ENCODE results near the gene CD46.

CD46 gene

GRCh38 chr1:207823880-207824566, 72.2 kb downstream of the CD46 start:
- Histone ChIP-seq H3K27ac (peak overlapping the region; percentile 94 to 98), H3K4me3 (peak overlapping the region; percentile 88)
- TF ChIP-seq, protein P1, sequence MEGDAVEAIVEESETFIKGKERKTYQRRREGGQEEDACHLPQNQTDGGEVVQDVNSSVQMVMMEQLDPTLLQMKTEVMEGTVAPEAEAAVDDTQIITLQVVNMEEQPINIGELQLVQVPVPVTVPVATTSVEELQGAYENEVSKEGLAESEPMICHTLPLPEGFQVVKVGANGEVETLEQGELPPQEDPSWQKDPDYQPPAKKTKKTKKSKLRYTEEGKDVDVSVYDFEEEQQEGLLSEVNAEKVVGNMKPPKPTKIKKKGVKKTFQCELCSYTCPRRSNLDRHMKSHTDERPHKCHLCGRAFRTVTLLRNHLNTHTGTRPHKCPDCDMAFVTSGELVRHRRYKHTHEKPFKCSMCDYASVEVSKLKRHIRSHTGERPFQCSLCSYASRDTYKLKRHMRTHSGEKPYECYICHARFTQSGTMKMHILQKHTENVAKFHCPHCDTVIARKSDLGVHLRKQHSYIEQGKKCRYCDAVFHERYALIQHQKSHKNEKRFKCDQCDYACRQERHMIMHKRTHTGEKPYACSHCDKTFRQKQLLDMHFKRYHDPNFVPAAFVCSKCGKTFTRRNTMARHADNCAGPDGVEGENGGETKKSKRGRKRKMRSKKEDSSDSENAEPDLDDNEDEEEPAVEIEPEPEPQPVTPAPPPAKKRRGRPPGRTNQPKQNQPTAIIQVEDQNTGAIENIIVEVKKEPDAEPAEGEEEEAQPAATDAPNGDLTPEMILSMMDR (IDR thresholded peaks at IDR 0.05): peak; percentile 61
- DNase-seq (ENCODE audit: low spot score): peak; percentile 97

GRCh38 chr1:207824691-207825408, 73.0 kb downstream of the CD46 start:
- DNase-seq (ENCODE audit: low spot score): peak; percentile 74
- H3K27ac ChIP-seq: peak overlapping the region; percentile 94 to 98
- H3K4me3 ChIP-seq: peak overlapping the region; percentile 88
- TF ChIP-seq, protein P1 (IDR thresholded peaks at IDR 0.05): no peak

GRCh38 chr1:207825409-207825695, 73.5 kb downstream of the CD46 start:
- peak overlapping the region; percentile 94 to 98 for H3K27ac ChIP-seq
- no peak for DNase-seq (ENCODE audit: low spot score)
- TF ChIP-seq, protein P1 (IDR thresholded peaks at IDR 0.05): no peak
- H3K4me3 ChIP-seq: peak overlapping the region; percentile 88

DNA sequence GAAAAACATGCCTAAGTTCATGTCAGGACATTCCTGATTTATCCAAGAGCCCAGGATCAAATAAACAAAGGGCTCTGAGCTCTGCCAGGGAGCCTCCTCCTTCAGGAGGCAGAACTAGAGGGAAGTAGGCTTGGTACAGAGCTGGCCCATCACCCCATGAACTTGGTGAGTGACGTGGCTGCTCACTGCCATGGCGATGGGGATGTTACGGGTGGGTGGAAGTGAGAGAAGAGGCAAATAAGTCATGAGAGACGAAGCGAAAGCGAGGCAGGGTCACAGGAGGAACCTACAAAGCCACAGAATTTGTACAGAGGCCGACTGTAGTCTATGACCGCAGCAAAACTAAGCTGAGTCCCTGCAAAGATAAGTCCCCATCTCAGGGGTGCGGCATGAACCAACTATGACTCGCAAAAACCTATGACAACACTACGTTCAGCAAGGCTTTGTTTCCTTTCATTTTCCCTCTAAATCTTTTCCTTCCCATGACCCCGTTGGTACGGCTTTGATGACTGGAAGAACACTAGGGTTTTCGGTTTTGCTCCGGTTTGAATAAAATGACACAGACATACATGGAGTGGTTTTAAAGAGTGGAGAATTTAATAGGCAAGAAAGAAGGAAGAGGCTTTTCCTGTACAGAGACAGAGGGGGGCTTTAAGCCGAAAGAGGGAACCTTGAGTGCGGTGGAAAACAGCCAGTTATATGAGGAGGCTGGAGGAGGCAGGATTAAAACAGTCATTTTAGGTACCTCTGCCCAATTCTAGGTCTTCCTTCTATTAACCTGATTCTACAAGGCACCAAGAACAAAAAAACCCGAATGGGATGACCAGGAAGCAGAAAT, 74.1 kb downstream of the CD46 start:
- H3K27ac ChIP-seq: peak overlapping the region; percentile 94 to 98
- peak overlapping the region; percentile 88 for H3K4me3 ChIP-seq
- DNase-seq (ENCODE audit: low spot score): peak; percentile 92
- TF ChIP-seq, protein P1 (IDR thresholded peaks at IDR 0.05): no peak

- no peak for DNase-seq (ENCODE audit: low spot score)
- H3K27ac ChIP-seq: peak overlapping the region; percentile 94 to 98
- TF ChIP-seq, protein P1 (IDR thresholded peaks at IDR 0.05): no peak
- peak overlapping the region; percentile 88 for H3K4me3 ChIP-seq
Observed at GRCh38 chr1:207826557-207827487, 75.0 kb downstream of the CD46 start.

DNA sequence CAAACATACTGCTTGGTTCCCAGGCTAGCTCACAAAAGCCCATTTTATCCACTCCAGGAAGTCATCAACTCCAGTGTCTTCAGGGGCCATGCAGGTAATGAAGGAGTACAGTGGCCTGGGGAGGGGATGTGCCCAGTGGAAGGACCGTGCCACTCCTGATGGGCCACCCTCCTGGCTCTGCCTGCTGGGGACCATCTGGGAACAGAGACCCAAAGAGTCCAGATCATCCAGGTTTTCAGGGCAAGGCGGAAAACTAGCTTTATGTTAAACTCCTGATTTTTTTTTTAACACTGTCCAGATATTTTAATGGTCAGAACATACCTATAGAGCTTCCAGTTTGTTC, 75.6 kb downstream of the CD46 start:
- Histone ChIP-seq H3K27ac (peak overlapping the region; percentile 94 to 98), H3K4me3 (no peak overlapping the region)
- TF ChIP-seq, protein P1 (IDR thresholded peaks at IDR 0.05): no peak
- no peak for DNase-seq (ENCODE audit: low spot score)

Measured in coronary artery (tissue), 2 donors.